Activated naive CD8-positive, alpha-beta T cell treated with anti-CD3 and anti-CD28 coated beads for 36 hours (primary cell): ENCODE data around the gene CNTLN. TPM values are rescaled to one million over a fixed set of nuclear protein-coding genes. Genes with fewer than 3 reads are reported as not detected.
"Not testable (repeated sequence)": the region's sequence is repeated elsewhere in the genome, so short reads cannot be mapped to it uniquely, and the experiment has no call there.

Source experiments
- DNase-seq: peaks from one replicate; pipeline ENCODE4 v3.0.0; 2021
- H3K27ac Mint-ChIP-seq: one replicate; pipeline ENCODE4 v1.8.0; 2022; ENCODE audit warnings: mild to moderate bottlenecking, moderate library complexity, mixed read lengths
- H3K27me3 Mint-ChIP-seq: one replicate; pipeline ENCODE4 v1.8.0; 2022; ENCODE audit warnings: mild to moderate bottlenecking, mixed read lengths
- H3K36me3 Mint-ChIP-seq: one replicate; pipeline ENCODE4 v1.8.0; 2021; ENCODE audit warnings: mild to moderate bottlenecking, mixed read lengths
- H3K4me1 Mint-ChIP-seq: one replicate; pipeline ENCODE4 v1.8.0; 2021; ENCODE audit warnings: mixed read lengths
- H3K4me3 Mint-ChIP-seq: one replicate; pipeline ENCODE4 v1.8.0; 2022; ENCODE audit warnings: mild to moderate bottlenecking, moderate library complexity, mixed read lengths
- H3K9me3 Mint-ChIP-seq: one replicate; pipeline ENCODE4 v1.8.0; 2022; ENCODE audit warnings: mixed read lengths
- total RNA-seq, 2 experiments: library from RNA; stranded (reverse); gene quantifications; one replicate each; pipeline ENCODE4 v1.2.3, GENCODE V29; 2021

The CNTLN gene
- total RNA-seq, 2 experiments from 2014 or later, result 0.60 to 0.68 TPM

DNA sequence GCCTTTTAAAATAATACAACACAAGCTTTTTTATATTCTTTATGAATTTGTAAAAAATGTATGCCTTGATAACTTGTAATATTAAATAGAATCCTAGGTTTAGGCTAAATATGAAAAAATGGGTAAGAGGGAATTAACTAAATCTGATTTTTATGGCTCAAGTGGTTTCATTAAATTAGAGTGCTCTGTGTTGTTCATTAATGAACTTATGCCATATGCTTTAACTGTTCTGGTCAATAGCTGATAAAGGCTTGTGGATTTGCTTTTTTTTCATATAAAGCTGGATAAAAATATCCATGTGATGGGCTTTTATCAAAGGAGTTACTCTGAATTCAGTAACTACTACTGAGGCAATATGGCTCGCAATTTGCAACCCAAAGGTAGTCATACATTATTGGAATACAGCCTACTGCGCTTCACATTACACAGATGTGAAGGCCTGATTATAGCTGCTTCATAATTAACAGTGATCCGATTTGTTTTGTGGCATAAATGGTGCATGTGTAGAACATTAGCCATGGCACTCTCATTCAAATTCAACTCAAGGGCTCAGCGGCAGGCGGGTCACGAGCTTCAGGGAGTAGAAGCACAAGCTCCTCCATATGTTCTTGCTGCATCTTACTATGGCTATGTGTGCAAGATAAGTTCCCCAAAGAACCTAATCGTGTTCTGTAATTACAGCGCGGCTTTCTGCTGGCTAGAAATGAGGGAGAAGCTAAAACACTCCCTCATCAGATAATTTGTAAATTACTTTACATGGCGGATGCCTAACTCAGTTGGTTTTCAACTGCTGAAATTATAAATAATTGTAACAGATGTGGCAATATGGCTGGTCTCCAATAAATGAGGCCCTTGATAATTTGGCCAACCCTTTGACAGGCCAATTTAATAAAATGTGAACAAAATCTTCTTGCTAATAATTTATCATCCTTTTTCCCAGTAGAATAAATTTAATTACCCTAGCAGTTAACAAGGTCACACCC lies 188.3 kb downstream of the CNTLN start:
- H3K27ac Mint-ChIP-seq, result no peak overlapping the region
- no peaks in the 10 kb centered on the region for H3K9me3 Mint-ChIP-seq
- H3K4me3 Mint-ChIP-seq, result no peak overlapping the region
- H3K36me3 Mint-ChIP-seq, result no peaks in the 10 kb centered on the region
- no peak for DNase-seq
- no peaks in the 10 kb centered on the region for H3K27me3 Mint-ChIP-seq
- no peaks in the 10 kb centered on the region for H3K4me1 Mint-ChIP-seq

DNA sequence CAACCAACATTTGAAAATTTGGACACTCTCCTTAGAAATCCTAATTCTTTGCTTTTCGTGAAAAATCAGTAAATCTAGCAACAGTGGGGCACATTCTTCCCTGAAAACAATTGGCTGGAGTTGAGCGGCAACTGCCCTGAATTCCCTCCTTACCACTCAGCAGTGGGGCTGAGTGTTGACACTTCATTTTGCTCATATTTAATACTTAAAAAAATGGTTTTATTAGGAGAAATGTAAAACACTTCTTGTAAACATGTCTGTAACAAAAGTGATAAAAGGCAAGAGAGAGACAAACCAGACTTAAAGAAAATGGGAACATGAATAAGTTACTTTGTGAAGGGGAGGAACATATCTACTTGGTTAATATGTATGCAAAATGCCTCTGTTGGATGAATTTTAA lies 193.5 kb downstream of the CNTLN start:
- DNase-seq, result no peak
- Mint-ChIP-seq H3K27ac (no peak overlapping the region), H3K27me3 (no peaks in the 10 kb centered on the region), H3K4me1 (no peaks in the 10 kb centered on the region), H3K36me3 (no peaks in the 10 kb centered on the region), H3K9me3 (no peaks in the 10 kb centered on the region), H3K4me3 (no peak overlapping the region)

DNA sequence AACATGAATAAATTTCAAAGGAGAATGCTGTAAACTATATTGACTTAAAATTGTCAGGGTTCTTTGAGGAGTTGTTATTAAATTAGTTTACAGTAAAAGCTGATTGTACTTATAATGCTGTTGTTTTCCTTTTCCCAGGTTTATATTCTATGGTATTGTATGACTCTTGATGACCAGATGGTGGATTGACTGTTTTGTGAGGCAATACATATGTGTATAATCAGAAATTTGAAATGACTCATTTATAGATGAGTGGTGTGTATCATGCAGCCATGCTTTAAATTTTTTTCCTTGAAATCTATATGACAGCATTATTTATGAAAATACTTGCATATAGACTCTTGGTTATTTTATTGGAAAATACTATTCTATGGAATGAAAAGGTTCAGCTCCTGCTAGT lies 195.3 kb downstream of the CNTLN start:
- Mint-ChIP-seq H3K27me3 (no peaks in the 10 kb centered on the region), H3K9me3 (no peaks in the 10 kb centered on the region), H3K27ac (no peak overlapping the region), H3K36me3 (no peaks in the 10 kb centered on the region), H3K4me3 (no peak overlapping the region), H3K4me1 (no peaks in the 10 kb centered on the region)
- DNase-seq, result no peak

DNA sequence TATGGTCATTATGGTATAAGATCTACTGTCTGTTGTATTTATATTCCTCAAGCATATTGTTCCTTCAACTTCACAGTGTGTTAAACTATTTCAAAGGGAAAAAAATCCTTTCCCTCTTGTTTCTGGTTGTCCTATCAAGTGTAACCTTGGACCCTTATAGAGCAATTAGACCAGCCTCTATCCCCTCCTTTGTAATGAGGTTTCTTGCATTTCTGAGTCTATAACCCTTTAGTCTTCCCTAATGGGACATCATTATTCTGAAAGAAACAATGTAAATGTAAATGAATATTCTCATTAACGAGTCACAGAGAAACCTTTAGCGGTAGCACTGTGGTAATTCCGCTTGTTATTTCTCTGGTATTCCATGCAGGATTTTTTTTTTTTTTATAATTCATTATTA lies 197.3 kb downstream of the CNTLN start:
- Mint-ChIP-seq H3K36me3 (no peaks in the 10 kb centered on the region), H3K27me3 (no peaks in the 10 kb centered on the region), H3K27ac (no peak overlapping the region), H3K4me1 (no peaks in the 10 kb centered on the region), H3K4me3 (no peak overlapping the region), H3K9me3 (no peaks in the 10 kb centered on the region)
- DNase-seq, result no peak

DNA sequence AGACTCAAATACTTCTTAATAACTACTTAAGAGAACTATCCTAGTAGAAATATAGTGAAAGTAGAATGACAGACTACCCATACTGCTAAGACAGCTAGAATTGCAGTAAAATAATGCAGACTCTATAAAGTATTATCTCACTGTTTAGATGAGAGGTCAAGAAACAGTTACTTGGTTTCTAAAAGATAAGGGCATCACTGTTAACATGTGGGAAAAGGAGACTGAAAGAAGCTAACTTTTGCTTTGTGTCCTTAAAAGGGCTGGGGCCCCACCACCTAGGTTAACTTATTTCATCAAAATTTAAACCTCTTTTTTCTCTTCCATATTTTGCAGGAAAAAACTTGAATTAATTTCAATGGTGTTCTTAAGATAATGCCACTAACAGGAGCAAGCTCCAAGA lies 204.3 kb downstream of the CNTLN start:
- Mint-ChIP-seq H3K4me1 (no peaks in the 10 kb centered on the region), H3K27ac (no peak overlapping the region), H3K36me3 (no peaks in the 10 kb centered on the region), H3K9me3 (no peaks in the 10 kb centered on the region), H3K4me3 (no peak overlapping the region), H3K27me3 (no peaks in the 10 kb centered on the region)
- no peak for DNase-seq

DNA sequence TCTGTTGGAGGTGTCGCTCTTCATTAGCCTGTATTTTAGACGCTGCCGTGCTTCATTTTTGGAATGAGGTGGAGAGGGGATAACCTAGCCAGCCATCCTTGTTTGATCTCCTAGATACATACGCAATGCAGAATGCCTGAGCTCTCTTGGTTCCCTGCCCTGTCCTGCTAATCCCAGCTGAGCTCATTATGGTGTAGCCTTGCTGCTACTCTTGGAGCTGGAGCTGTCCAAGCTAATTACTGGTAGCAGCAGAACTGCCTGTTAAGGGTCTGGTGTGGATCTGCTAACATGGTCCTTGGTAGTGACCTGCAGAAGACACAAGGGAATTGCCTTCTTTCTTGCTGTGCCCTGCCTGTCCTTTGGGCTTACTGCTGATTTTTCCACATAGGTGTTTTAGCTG lies 207.9 kb downstream of the CNTLN start:
- Mint-ChIP-seq H3K4me3 (no peak overlapping the region), H3K4me1 (no peaks in the 10 kb centered on the region), H3K36me3 (no peaks in the 10 kb centered on the region), H3K9me3 (no peaks in the 10 kb centered on the region), H3K27me3 (no peaks in the 10 kb centered on the region), H3K27ac (no peak overlapping the region)
- no peak for DNase-seq

DNA sequence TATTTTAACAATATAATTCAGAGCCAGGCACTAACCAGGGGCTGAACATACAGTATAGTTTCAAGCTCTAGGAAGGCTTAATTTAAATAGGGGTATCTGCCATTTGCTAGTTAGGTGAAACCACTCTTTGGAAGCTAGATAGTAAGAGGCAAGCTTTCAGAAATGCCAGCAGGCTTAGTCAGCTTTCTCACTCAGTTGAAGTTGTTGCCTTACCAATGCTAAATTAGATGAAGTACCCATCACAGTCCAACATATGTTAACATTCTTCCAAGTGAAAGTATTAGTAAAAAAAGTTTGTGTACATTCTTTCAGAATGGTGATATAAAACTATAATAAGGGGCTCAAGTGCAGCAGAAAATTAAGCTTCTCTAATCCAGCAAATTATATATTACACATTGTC lies 215.0 kb downstream of the CNTLN start:
- H3K36me3 Mint-ChIP-seq, result no peaks in the 10 kb centered on the region

DNA sequence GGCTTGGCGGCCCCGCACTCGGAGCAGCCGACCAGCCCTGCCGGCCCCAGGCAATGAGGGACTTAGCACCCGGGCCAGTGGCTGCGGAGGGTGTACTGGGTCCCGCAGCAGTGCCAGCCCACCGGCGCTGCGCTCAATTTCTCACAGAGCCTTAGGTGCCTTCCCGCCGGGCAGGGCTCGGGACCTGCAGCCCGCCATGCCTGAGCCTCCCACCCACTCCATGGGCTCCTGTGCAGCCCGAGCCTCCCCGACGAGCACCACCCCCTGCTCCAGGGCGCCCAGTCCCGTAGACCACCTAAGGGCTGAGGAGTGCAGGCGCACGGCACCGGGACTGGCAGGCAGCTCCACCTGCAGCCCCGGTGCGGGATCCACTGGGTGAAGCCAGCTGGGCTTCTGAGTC lies 219.2 kb downstream of the CNTLN start:
- H3K4me3 Mint-ChIP-seq, H3K27ac Mint-ChIP-seq, H3K27me3 Mint-ChIP-seq, H3K9me3 Mint-ChIP-seq, H3K36me3 Mint-ChIP-seq, DNase-seq, H3K4me1 Mint-ChIP-seq: not testable (repeated sequence)

More for the DNA sequence above, 215.0 kb downstream of the CNTLN start:
- H3K4me1 Mint-ChIP-seq, result peaks cover 3% of the 10 kb centered on the region
- H3K27me3 Mint-ChIP-seq, result no peaks in the 10 kb centered on the region
- no peak for DNase-seq
- peaks cover 2% of the 10 kb centered on the region for H3K9me3 Mint-ChIP-seq
- no peak overlapping the region for H3K27ac Mint-ChIP-seq
- no peak overlapping the region for H3K4me3 Mint-ChIP-seq

DNA sequence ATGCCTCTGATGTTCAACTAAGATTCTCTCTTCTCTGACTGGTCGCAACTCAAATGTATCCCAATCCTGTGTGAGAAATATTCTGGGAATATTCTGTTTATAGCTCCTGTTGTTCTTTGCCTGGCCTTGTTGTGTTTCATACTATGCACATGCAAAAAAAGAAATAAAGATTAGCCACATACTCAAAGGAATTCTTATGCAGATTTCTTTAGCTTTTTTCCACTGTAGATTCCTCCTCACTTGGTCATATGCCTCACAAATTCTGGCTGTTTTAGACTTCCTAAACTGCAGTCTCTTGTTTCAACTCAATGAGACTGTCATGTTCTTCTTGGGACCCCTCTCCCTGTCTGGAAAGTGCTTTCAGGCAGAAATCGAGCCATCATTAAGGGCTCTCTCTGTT lies 226.5 kb downstream of the CNTLN start:
- Mint-ChIP-seq H3K9me3 (peaks cover 4% of the 10 kb centered on the region), H3K27me3 (no peaks in the 10 kb centered on the region), H3K36me3 (no peaks in the 10 kb centered on the region), H3K27ac (no peak overlapping the region), H3K4me3 (no peak overlapping the region), H3K4me1 (no peaks in the 10 kb centered on the region)
- DNase-seq, result no peak

DNA sequence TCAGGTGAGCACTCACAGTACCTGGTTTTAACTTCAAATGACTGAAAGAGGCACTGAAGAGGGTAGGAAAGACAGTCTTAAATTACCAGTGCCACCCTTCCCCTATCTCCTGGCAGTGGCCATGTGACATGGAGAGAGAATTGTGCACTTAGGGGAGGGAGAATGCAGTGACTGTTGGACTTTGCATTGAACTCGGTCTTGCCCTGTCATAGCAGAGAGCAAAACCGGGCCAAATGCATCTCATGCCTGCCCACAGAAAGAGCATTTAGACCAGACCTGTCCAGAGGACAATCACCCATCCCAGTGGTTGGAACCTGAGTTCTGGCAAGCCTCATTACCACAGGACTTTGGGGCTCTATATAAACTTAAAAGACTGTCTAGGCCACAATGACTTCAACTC lies 232.2 kb downstream of the CNTLN start:
- DNase-seq, result no peak
- Mint-ChIP-seq H3K9me3 (peaks cover 4% of the 10 kb centered on the region), H3K4me3 (no peak overlapping the region), H3K27ac (no peak overlapping the region), H3K4me1 (no peaks in the 10 kb centered on the region), H3K36me3 (no peaks in the 10 kb centered on the region), H3K27me3 (no peaks in the 10 kb centered on the region)

DNA sequence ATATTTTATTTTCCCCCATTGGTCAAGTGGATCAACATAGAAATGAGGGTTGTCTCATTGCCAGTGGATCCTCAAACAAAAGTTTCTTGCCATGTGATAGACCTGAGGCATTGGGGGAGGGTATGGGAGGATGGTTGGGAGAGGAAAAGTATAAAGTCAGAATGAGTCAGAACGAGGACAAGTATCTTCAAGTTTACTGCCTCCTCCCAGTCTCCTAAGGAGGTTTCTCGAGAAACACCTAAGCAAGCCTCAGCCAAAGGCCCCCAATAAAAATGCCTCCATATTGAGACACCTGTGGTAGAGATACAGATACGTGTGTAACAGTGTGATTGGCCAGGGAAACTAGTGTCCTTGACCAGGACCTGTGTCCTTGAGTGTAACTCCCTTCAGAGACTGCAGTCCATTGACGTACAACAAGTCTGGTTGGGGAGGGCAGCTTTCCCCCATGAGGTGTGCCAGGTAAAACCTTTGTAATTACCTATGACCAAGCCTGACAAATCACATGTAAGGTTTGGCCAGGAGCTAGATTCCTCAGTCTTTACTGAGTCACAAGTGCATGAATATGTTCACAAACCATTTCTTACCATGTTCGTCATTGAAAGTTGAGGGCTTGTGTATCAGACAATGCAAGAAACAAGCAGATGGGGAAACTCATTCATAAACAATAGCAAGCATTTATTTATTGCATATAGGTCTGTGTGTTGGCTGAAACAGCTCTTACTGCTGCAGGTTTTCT lies 245.5 kb downstream of the CNTLN start:
- Mint-ChIP-seq H3K27ac (no peak overlapping the region), H3K4me1 (no peaks in the 10 kb centered on the region), H3K9me3 (peaks cover 6% of the 10 kb centered on the region), H3K27me3 (no peaks in the 10 kb centered on the region), H3K4me3 (no peak overlapping the region), H3K36me3 (no peaks in the 10 kb centered on the region)
- DNase-seq, result no peak

DNA sequence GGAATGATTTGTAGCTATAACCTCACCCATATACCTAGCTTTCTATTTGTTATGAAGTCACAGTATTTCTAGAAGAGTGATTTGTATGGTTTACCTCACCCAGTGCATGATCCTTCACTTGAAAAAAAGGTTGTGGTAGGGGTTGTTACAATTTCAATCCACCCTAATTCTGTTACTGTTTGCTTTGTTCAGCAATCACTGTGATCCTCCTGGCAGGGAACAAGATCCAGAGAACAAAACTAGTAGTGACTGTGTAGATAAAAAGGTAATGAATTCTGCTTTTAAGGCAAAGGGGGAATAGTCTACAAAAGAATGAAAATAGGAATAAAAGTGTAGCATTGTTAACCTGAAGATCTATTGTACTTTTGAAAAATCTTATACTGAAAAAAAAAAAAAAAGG lies 252.7 kb downstream of the CNTLN start:
- H3K36me3 Mint-ChIP-seq, result no peaks in the 10 kb centered on the region
- DNase-seq, result no peak
- H3K9me3 Mint-ChIP-seq, result no peaks in the 10 kb centered on the region
- H3K4me1 Mint-ChIP-seq, result no peaks in the 10 kb centered on the region
- no peak overlapping the region for H3K27ac Mint-ChIP-seq
- no peaks in the 10 kb centered on the region for H3K27me3 Mint-ChIP-seq
- H3K4me3 Mint-ChIP-seq, result no peak overlapping the region

DNA sequence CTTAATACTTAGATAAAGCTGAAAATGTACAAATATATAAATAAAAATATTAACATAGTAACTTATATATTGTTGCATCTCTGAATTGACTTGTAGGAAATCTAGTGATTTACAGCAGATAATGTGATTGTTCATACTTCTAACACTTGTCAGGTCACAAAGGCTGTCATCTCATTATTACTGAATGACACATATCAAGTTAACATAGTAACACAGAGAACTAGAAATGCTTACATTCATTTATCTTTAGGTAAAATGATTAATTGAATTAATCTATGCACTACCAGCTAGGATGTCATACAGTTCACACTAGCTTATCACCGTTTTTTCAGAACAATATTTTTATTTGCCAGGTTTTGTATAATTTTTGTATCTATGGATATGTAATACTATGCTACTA lies 254.2 kb downstream of the CNTLN start:
- Mint-ChIP-seq H3K4me3 (no peak overlapping the region), H3K27me3 (no peaks in the 10 kb centered on the region), H3K4me1 (no peaks in the 10 kb centered on the region), H3K27ac (no peak overlapping the region), H3K36me3 (no peaks in the 10 kb centered on the region), H3K9me3 (no peaks in the 10 kb centered on the region)
- no peak for DNase-seq

DNA sequence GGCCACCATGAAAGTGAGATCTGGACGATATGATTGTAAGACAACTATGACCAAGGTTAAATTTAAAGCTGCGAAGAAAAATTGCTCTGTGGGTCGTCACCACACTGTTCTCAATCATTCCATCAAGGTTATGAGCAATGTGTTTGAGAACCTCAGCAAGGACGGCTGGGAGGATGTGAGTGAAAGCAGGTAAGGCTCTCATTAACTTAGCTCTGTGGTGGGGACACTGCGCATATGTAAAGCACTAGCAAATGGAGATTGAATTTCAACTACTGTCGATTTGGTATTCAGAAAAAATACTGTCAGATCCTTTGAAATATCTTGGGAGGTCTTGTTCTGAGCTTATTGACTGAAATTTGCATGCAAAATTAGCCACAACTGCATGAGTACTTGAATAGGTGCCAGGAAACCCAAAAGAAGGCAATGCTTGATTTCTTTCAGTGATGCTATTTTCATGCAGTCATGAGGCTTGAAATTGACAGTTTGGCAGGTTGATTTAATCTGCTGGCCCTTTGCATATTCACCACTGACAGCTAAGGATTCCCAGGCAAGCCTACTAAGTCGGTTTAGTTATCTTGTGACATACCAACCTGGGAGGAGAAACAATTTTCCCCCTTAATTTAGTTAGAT lies 260.2 kb downstream of the CNTLN start:
- Mint-ChIP-seq H3K4me1 (no peaks in the 10 kb centered on the region), H3K27ac (no peak overlapping the region), H3K9me3 (no peaks in the 10 kb centered on the region), H3K27me3 (no peaks in the 10 kb centered on the region), H3K36me3 (no peaks in the 10 kb centered on the region), H3K4me3 (no peak overlapping the region)
- DNase-seq, result no peak

DNA sequence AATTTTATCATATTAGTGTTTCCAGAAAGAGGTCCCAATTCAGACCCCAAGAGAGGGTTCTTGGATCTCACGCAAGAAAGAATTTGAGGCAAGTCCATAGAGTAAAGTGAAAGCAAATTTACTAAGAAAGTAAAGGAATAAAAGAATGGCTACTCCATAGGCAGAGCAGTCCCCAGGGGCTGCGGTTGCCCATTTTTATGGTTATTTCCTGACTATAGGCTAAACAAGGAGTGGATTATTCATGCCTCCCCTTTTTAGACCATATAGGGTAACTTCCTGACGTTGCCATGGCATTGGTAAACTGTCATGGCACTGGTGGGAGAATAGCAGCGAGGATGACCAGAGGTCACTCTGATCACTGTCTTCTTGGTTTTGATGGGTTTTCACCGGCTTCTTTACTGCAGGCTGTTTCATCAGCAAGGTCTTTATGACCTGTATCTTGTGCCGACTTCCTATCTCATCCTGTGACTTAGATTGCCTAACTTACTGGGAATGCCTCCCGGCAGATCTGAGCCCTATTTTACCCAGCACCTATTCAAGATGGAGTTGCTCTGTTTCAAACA lies 262.4 kb downstream of the CNTLN start:
- DNase-seq, H3K27me3 Mint-ChIP-seq, H3K27ac Mint-ChIP-seq, H3K36me3 Mint-ChIP-seq, H3K4me3 Mint-ChIP-seq, H3K9me3 Mint-ChIP-seq, H3K4me1 Mint-ChIP-seq: not testable (repeated sequence)
